ENCODE measurements around the gene PRSS53.

GRCh38 chr16:31077024-31077423, 11.7 kb downstream of the PRSS53 start:
- no peak for TF ChIP-seq POLR2A (IDR thresholded peaks at IDR 0.05)
- TF ChIP-seq CTCF (IDR thresholded peaks at IDR 0.05), result no peak
